Mucosa of stomach (tissue), 1 donor: ENCODE measurements around the gene INPP5A.

Experiments used
- H3K27me3 ChIP-seq: one replicate; pipeline ENCODE4 v1.7.0; 2013; ENCODE audit warnings: mild to moderate bottlenecking, low read length; ENCODE audit not compliant: control insufficient read depth, insufficient read depth
- H3K36me3 ChIP-seq: one replicate; pipeline ENCODE4 v1.7.0; 2013; ENCODE audit warnings: low read length; ENCODE audit not compliant: control insufficient read depth, insufficient read depth
- H3K4me1 ChIP-seq: one replicate; pipeline ENCODE4 v1.7.0; 2013; ENCODE audit warnings: mild to moderate bottlenecking, low read length; ENCODE audit not compliant: control insufficient read depth, insufficient read depth
- H3K4me3 ChIP-seq: one replicate; pipeline ENCODE4 v1.7.0; 2013; ENCODE audit warnings: low read length
- H3K9ac ChIP-seq: one replicate; pipeline ENCODE4 v1.7.0; 2013; ENCODE audit warnings: mild to moderate bottlenecking, low read length, moderate library complexity
- H3K9me3 ChIP-seq: one replicate; pipeline ENCODE4 v1.7.0; 2013; ENCODE audit warnings: mild to moderate bottlenecking, low read length, moderate library complexity; ENCODE audit not compliant: control insufficient read depth
- donor health status: Pancreatic carcinoma.

INPP5A gene

DNA sequence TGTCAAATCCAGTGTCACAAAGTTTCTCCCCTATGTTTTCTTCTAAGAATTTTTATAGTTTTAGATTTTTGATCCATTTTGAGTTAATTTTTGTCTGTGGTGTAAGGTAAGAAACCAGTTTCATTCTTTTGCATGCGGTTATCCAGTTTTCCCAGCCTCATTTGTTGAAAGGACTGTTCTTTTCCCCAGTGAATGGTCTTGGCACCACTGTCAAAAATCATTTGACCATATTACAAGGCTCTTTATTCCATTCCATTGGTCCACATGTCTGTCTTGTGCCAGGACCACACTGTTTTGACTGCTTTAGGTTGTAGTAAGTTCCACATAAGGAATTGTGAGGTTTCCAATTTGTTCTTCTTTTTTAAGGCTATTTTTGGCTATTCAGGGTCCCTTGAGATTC lies 64.0 kb downstream of the INPP5A start:
- Histone ChIP-seq H3K9ac (no peak overlapping the region), H3K27me3 (no peaks in the 10 kb centered on the region), H3K9me3 (no peaks in the 10 kb centered on the region), H3K4me1 (peaks cover 29% of the 10 kb centered on the region), H3K36me3 (no peaks in the 10 kb centered on the region), H3K4me3 (no peak overlapping the region)

DNA sequence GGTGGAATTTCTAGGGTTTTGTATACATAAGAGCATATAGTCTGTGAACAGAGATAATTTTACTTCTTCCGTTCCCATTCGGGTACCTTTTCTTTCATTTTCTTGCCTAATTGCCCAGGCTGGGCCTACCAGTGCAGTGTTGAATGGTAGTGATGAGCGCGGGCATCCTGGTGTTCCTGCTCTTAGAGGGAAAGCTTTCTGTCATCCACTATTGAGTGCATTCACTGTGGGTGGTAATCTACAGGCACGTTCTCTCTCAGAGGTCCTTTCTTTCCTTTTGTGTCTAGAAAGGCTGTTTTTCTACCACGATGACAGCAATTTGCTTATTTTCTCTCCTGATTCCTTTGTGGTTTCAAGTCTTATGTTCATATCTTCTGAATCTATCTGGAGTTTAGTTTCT lies 65.0 kb downstream of the INPP5A start:
- Histone ChIP-seq H3K4me1 (peaks cover 35% of the 10 kb centered on the region), H3K36me3 (no peaks in the 10 kb centered on the region), H3K4me3 (no peak overlapping the region), H3K9ac (no peak overlapping the region), H3K9me3 (no peaks in the 10 kb centered on the region), H3K27me3 (no peaks in the 10 kb centered on the region)

DNA sequence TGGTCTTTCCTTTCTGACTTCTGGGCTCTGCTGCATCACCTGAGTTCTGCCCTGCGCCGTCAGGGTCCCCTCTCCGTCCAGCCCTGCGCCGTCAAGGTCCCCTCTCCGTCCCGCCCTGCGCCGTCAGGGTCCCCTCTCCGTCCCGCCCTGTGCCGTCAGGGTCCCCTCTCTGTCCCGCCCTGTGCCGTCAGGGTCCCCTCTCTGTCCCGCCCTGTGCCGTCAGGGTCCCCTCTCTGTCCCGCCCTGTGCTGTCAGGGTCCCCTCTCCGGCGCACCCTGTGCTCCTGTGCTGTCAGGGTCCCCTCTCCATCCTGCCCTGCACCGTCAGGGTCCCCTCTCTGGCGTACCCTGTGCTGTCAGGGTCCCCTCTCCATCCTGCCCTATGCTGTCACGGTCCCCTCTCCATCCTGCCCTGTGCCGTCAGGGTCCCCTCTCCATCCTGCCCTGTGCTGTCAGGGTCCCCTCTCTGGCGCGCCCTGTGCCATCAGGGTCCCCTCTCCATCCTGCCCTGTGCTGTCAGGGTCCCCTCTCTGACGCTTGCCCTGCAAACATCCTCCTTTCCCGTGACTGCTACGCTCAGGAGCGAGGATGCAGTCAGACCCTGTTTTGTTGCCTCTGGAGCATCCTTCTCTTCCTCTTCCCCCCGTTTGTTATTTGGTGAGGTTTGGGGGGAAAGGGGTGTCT lies 66.4 kb downstream of the INPP5A start:
- Histone ChIP-seq H3K27me3 (no peaks in the 10 kb centered on the region), H3K36me3 (no peaks in the 10 kb centered on the region), H3K4me1 (peaks cover 25% of the 10 kb centered on the region), H3K9ac (no peak overlapping the region), H3K9me3 (no peaks in the 10 kb centered on the region), H3K4me3 (no peak overlapping the region)

DNA sequence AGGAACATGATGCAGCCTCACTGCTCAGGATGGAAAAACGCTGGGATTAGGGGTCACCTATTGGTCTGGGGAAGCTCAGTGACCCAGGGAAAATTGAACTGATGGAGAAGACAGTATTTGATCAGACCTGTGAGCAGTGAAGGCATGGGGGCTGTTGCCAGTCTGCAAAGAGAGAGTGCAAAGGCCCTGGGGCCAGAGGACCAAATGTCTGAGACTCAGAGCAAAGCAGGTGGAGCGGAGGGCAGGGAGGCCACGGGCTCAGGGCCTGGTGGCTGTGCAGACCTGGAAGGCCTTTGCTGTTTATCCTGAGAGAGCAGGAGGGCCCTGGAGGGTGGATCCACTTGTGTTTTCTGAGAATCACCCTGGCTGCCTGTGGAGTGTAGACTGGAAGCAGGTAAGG lies 67.1 kb downstream of the INPP5A start:
- no peak overlapping the region for H3K4me3 ChIP-seq
- peaks cover 23% of the 10 kb centered on the region for H3K4me1 ChIP-seq
- no peaks in the 10 kb centered on the region for H3K9me3 ChIP-seq
- no peak overlapping the region for H3K9ac ChIP-seq
- no peaks in the 10 kb centered on the region for H3K27me3 ChIP-seq
- H3K36me3 ChIP-seq = no peaks in the 10 kb centered on the region

DNA sequence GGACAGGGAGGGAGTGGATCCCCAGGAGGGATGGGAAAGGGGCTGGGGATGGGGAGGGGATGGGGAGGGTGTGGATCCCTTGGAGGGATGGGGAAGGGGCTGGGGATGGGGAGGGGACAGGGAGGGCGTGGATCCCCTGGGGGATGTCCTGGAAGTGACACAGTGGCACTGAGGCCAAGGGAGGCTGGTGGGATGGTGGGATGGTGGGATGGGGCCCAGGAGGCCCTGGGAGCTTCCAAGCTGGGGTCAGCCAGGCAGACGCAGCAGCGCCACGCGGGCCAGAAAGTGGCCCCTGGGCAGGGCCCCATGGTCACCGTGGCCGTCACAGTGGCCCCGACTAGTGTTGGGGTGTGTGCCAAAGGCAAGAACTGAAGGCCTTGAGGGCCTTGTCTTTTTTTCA lies 67.8 kb downstream of the INPP5A start:
- H3K27me3 ChIP-seq = no peaks in the 10 kb centered on the region
- H3K4me1 ChIP-seq = peaks cover 18% of the 10 kb centered on the region
- H3K9ac ChIP-seq = no peak overlapping the region

DNA sequence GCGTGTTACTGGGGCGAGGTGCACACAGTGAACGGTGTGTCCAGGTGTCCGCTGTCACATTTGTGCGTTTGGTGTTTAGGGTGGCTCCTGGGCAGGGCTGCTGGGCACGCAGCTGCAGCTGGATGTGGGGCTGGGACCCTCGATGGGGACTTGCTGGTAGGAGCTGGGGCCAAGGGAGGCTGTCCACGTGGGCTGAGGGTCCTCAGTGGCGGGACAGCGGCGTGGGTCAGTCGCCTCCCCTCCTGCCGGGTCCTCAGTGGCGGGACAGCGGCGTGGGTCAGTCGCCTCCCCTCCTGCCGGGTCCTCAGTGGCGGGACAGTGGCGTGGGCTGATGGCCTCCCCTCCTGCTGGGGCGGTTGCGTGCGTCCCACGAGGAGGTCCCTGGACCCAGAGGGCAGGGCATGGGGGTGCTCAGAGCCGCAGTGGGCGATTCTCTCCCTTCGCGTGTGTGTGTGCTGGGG lies 68.5 kb downstream of the INPP5A start:
- Histone ChIP-seq H3K4me1 (peaks cover 24% of the 10 kb centered on the region), H3K4me3 (no peak overlapping the region), H3K9ac (no peak overlapping the region), H3K9me3 (no peaks in the 10 kb centered on the region), H3K27me3 (no peaks in the 10 kb centered on the region), H3K36me3 (no peaks in the 10 kb centered on the region)

More for the DNA sequence above, 67.8 kb downstream of the INPP5A start:
- Histone ChIP-seq H3K9me3 (no peaks in the 10 kb centered on the region), H3K4me3 (no peak overlapping the region), H3K36me3 (no peaks in the 10 kb centered on the region)

DNA sequence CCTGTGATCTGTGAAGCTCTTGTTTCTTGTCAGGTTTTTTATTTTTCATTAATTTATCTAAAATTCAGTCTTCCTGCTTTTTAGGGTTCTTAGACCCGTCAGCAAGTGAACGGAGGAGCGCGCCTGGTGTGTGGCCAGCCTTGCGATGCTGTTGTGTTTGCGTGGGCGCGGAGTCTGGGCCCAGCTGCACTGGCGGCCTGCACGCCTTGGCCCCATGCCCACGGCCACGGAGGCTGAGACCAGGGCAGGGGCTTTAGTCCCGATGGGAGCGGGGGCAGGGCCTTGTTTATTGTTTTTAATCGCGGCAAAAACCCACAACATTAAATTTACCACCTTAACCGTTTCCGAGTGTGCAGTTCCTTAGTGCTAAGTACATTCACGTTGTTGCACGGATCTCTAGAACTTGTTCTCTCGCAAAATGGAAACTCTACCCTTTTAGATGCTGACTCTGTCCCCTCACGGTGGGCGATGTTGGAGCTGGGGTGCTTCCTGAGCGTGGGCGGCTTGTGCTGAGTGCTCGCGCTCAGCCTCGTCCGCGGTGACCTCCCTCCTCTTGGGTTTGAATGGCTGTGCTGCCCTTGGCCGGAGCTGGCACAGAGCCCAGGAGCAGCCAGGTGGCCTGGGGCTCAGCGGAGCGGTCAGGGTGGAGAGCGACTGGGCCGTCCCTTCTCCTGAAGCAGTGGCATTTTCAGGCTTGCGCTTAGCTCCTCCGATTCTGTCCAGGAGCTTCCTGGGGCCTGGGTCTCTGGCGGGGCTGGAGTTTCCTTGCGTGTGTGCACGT lies 69.1 kb downstream of the INPP5A start:
- H3K4me3 ChIP-seq = no peak overlapping the region

DNA sequence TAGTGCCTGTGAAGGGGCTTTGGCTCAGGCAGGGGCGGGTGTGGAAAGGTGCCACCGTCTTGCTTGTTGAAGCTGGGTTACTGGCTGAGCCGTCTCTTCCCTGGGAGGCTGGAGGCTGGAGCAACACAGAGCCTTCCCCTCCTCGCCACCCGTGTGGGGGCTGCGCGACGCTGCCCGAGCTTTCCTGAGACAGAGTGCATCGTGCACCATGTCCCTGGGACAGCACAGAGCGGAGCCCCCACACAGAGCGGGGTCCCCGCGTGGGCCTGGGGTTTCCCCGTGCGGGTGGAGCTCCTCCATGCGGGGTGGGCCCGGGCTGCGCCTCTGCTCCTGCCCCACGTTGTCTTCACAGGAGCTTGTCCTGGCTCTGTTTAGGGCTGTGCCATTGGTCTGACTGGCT lies 69.9 kb downstream of the INPP5A start:
- Histone ChIP-seq H3K27me3 (no peaks in the 10 kb centered on the region), H3K4me1 (peaks cover 38% of the 10 kb centered on the region), H3K4me3 (no peak overlapping the region), H3K9ac (no peak overlapping the region), H3K36me3 (no peaks in the 10 kb centered on the region), H3K9me3 (no peaks in the 10 kb centered on the region)

More for the DNA sequence above, 69.1 kb downstream of the INPP5A start:
- no peak overlapping the region for H3K9ac ChIP-seq
- H3K36me3 ChIP-seq = no peaks in the 10 kb centered on the region
- no peaks in the 10 kb centered on the region for H3K27me3 ChIP-seq
- H3K4me1 ChIP-seq = peaks cover 31% of the 10 kb centered on the region
- no peaks in the 10 kb centered on the region for H3K9me3 ChIP-seq

DNA sequence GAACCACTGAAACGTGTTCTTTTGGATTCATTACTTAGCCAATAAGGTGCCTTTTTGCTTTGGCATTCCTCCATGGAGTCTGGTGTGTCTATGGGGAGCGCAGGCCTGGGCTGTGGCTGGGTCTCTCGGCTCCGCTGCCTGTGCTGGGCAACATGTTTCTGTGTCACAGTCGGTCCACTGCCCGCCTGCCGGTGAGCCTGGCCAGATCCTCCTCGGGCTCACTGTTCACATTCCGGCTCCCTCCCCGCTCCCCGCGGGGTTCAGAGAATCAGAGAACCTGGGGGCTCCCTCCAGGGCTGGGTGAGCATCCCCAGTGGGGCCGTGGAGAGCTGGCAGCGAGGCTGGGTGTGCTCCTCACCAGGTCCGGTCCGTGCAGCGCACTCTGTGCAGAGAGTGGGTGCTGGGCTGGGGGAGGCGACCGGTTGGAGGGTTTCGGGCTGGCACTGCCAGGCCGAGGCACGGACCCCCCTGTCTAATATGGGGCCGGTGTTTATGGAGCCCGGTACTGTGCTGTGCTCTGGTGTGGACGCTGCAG lies 70.4 kb downstream of the INPP5A start:
- Histone ChIP-seq H3K9me3 (no peaks in the 10 kb centered on the region), H3K4me1 (peaks cover 36% of the 10 kb centered on the region), H3K27me3 (no peaks in the 10 kb centered on the region), H3K9ac (no peak overlapping the region), H3K36me3 (no peaks in the 10 kb centered on the region), H3K4me3 (no peak overlapping the region)

DNA sequence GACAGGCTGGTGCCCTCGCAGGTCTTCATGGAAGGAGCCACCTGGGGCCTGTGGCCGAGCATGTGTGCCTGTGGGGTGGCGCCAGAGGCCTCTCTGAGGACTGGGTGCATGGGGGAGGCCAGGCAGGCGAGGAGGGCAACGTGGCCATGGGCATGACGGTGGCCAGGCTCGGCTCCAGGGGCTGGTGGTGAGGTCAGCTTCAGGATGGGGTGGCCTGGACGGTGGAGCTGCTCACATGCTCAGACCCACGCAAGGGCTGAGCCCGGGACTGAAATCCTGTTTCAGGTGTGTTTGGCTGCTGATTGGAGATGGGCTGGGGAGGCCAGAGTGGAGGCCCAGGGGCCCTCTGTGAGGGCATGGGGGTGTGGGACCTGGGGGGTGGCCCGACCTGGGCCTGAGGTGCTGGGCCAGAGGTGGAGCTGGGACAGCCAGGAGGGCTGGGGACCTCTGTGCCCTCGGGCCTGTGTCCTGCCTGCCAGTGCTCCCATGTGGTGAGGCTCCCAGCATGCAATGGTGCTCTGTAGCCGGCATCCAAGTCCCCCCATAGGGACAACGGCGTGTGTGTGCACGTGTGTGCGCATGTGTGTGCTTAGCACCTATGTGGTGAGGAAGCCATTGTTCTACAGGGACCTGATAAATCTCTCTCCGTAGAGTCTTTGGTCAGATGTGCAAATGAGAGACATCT lies 71.1 kb downstream of the INPP5A start:
- Histone ChIP-seq H3K36me3 (no peaks in the 10 kb centered on the region), H3K9ac (no peak overlapping the region), H3K4me1 (peaks cover 33% of the 10 kb centered on the region), H3K4me3 (no peak overlapping the region), H3K9me3 (no peaks in the 10 kb centered on the region), H3K27me3 (no peaks in the 10 kb centered on the region)

DNA sequence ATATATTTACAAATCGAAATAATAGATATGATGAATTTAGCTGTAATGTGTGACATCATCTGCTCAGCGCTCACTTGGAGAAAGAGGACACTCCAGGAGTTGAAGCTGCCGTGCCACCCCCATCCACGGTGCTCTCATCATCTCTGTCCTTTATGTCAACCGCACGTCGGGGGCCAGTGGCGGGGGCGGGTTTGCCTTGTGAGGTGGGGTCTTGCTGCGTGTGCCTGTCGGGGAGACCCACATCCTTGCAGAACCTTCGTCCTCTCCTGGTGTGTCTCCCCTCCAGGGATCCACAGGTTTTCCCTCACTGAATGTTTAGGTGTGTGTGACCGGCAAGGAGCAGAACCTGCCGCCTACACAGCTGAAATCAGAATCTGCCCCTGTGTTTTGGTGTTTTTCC lies 71.6 kb downstream of the INPP5A start:
- peaks cover 33% of the 10 kb centered on the region for H3K4me1 ChIP-seq
- H3K9me3 ChIP-seq = no peaks in the 10 kb centered on the region
- H3K4me3 ChIP-seq = no peak overlapping the region

More for the DNA sequence above, 71.6 kb downstream of the INPP5A start:
- no peak overlapping the region for H3K9ac ChIP-seq
- no peaks in the 10 kb centered on the region for H3K36me3 ChIP-seq
- H3K27me3 ChIP-seq = no peaks in the 10 kb centered on the region
